Measurements from ENCODE around the gene IFFO2.
A peak's percentile ranks its signal among the peaks of the same experiment; 100 is the strongest.

Gene IFFO2

GRCh38 chr1:18890706-18891425, 65.6 kb downstream of the IFFO2 start:
- no peak for DNase-seq

- no peak for DNase-seq
Measured at GRCh38 chr1:18886003-18886335, 70.5 kb downstream of the IFFO2 start.

- DNase-seq: no peak
Measured at GRCh38 chr1:18885311-18886002, 71.0 kb downstream of the IFFO2 start.

- no peak for DNase-seq
Measured at GRCh38 chr1:18884727-18885126, 71.7 kb downstream of the IFFO2 start.

- DNase-seq: no peak
Measured at GRCh38 chr1:18884419-18884717, 72.1 kb downstream of the IFFO2 start.

- DNase-seq: no peak
Measured at GRCh38 chr1:18883636-18884418, 72.6 kb downstream of the IFFO2 start.

- DNase-seq: no peak
Measured at GRCh38 chr1:18883079-18883478, 73.4 kb downstream of the IFFO2 start.

GRCh38 chr1:18882486-18882885, 74.0 kb downstream of the IFFO2 start:
- no peak for DNase-seq

GRCh38 chr1:18881642-18882431, 74.6 kb downstream of the IFFO2 start:
- DNase-seq: no peak

GRCh38 chr1:18881164-18881563, 75.3 kb downstream of the IFFO2 start:
- DNase-seq: no peak

- DNase-seq: no peak
Measured at GRCh38 chr1:18880585-18880984, 75.9 kb downstream of the IFFO2 start.

GRCh38 chr1:18879791-18880309, 76.6 kb downstream of the IFFO2 start:
- no peak for DNase-seq

GRCh38 chr1:18879215-18879790, 77.2 kb downstream of the IFFO2 start:
- DNase-seq: no peak

GRCh38 chr1:18878538-18879214, 77.8 kb downstream of the IFFO2 start:
- DNase-seq: no peak

GRCh38 chr1:18877282-18877681, 79.2 kb downstream of the IFFO2 start:
- DNase-seq: no peak

- DNase-seq: no peak
Measured at GRCh38 chr1:18876210-18876609, 80.3 kb downstream of the IFFO2 start.

GRCh38 chr1:18875796-18876128, 80.7 kb downstream of the IFFO2 start:
- no peak for DNase-seq

GRCh38 chr1:18875107-18875795, 81.2 kb downstream of the IFFO2 start:
- peak; percentile 17 for DNase-seq

GRCh38 chr1:18874600-18874999, 81.9 kb downstream of the IFFO2 start:
- no peak for DNase-seq

GRCh38 chr1:18874036-18874435, 82.4 kb downstream of the IFFO2 start:
- no peak for DNase-seq

- no peak for DNase-seq
Measured at GRCh38 chr1:18872071-18872611, 84.3 kb downstream of the IFFO2 start.
